GM23338 (cell line): ENCODE data around the gene NECTIN2. TPM values are rescaled to one million over a fixed set of nuclear protein-coding genes. Genes with fewer than 3 reads are reported as not detected.

Experiments
- ATAC-seq: fragments of 200-7000 bp; cut with Tn5 transposase; 3 replicates; pipeline ENCODE4 v1.9.1; 2020
- DNase-seq: peaks from one replicate; pipeline ENCODE4 v3.0.0-alpha.2; 2015; ENCODE audit warnings: low spot score
- H2AFZ ChIP-seq: fragments of 200-600 bp; sonication (generic); 2 replicates; pipeline ENCODE4 v1.8.0; 2016; ENCODE audit warnings: antibody characterized with exemption, mild to moderate bottlenecking, moderate library complexity
- H3F3A ChIP-seq: fragments of 200-600 bp; sonication (generic); replicated peaks from 2 replicates; pipeline ENCODE4 v1.8.0; 2017; ENCODE audit warnings: antibody characterized with exemption, mixed run types, low read depth
- H3K27ac ChIP-seq: fragments of 200-600 bp; sonication (generic); 2 replicates; pipeline ENCODE4 v1.6.1; 2016; ENCODE audit warnings: low read depth
- H3K27me3 ChIP-seq: fragments of 200-600 bp; sonication (generic); 2 replicates; pipeline ENCODE4 v1.8.0; 2016; ENCODE audit warnings: mild to moderate bottlenecking, mixed run types, moderate library complexity; ENCODE audit not compliant: insufficient read depth
- H3K36me3 ChIP-seq: fragments of 200-600 bp; sonication (generic); 2 replicates; pipeline ENCODE4 v1.8.0; 2016; ENCODE audit warnings: mild to moderate bottlenecking; ENCODE audit not compliant: insufficient read depth
- H3K4me1 ChIP-seq: fragments of 200-600 bp; sonication (generic); 2 replicates; pipeline ENCODE4 v1.8.0; 2016; ENCODE audit warnings: mild to moderate bottlenecking, moderate library complexity; ENCODE audit not compliant: insufficient read depth
- H3K4me2 ChIP-seq: fragments of 200-600 bp; sonication (generic); 2 replicates; pipeline ENCODE4 v1.7.1; 2017; ENCODE audit warnings: mixed run types
- H3K4me3 ChIP-seq: fragments of 200-600 bp; sonication (generic); 2 replicates; pipeline ENCODE4 v1.6.1; 2016; ENCODE audit warnings: mixed run types
- H3K79me2 ChIP-seq: fragments of 200-600 bp; sonication (generic); replicated peaks from 2 replicates; pipeline ENCODE4 v1.8.0; 2017; ENCODE audit warnings: mild to moderate bottlenecking; ENCODE audit not compliant: insufficient read depth
- H3K9me2 ChIP-seq: fragments of 200-600 bp; sonication (generic); 2 replicates; pipeline ENCODE4 v1.8.0; 2017; ENCODE audit not compliant: insufficient read depth
- H4K20me1 ChIP-seq: fragments of 200-600 bp; sonication (generic); replicated peaks from 2 replicates; pipeline ENCODE4 v1.8.0; 2017; ENCODE audit warnings: mild to moderate bottlenecking; ENCODE audit not compliant: insufficient read depth
- H3K27ac Mint-ChIP-seq: 2 replicates; pipeline ENCODE4 v1.8.0; 2020; ENCODE audit warnings: inconsistent platforms, mild to moderate bottlenecking, moderate library complexity, mixed read lengths
- H3K27me3 Mint-ChIP-seq: 3 replicates; pipeline ENCODE4 v1.8.0; 2022; ENCODE audit warnings: low read depth, mild to moderate bottlenecking, moderate library complexity, mixed read lengths, inconsistent platforms; ENCODE audit not compliant: insufficient read depth, poor library complexity
- H3K36me3 Mint-ChIP-seq: 3 replicates; pipeline ENCODE4 v1.8.0; 2021; ENCODE audit warnings: low read depth, mild to moderate bottlenecking, inconsistent platforms, moderate library complexity, mixed read lengths
- H3K4me1 Mint-ChIP-seq: 3 replicates; pipeline ENCODE4 v1.8.0; 2020; ENCODE audit warnings: mild to moderate bottlenecking, inconsistent platforms, mixed read lengths
- H3K4me3 Mint-ChIP-seq: 3 replicates; pipeline ENCODE4 v1.8.0; 2021; ENCODE audit warnings: moderate library complexity, mild to moderate bottlenecking, inconsistent platforms, mixed read lengths
- H3K9me3 Mint-ChIP-seq: 3 replicates; pipeline ENCODE4 v1.8.0; 2020; ENCODE audit warnings: moderate library complexity, mild to moderate bottlenecking, inconsistent platforms, mixed read lengths
- CREB1 ChIP-seq: fragments of 250-450 bp; sonication (Bioruptor Pico); IDR thresholded peaks from 2 replicates; pipeline ENCODE4 v1.5.0; 2020; ENCODE audit warnings: low read depth, mild to moderate bottlenecking, moderate library complexity
- EZH2 ChIP-seq: fragments of 200-600 bp; sonication (generic); IDR thresholded peaks from one replicate; pipeline ENCODE4 v1.8.0; 2017; ENCODE audit warnings: antibody characterized with exemption, mild to moderate bottlenecking, low read depth; ENCODE audit not compliant: unreplicated experiment
- EZH2phosphoT487 ChIP-seq: fragments of 200-600 bp; sonication (generic); IDR thresholded peaks from one replicate; pipeline ENCODE4 v1.8.1; 2018; ENCODE audit warnings: antibody characterized with exemption; ENCODE audit not compliant: unreplicated experiment
- JUNB ChIP-seq: IDR thresholded peaks from one replicate; pipeline ENCODE4 v1.6.1; 2016; ENCODE audit warnings: antibody characterized with exemption; ENCODE audit not compliant: unreplicated experiment
- NANOG ChIP-seq: IDR thresholded peaks from 2 replicates; pipeline ENCODE4 v1.6.1; 2016; ENCODE audit warnings: antibody characterized with exemption, borderline replicate concordance
- POLR2AphosphoS5 ChIP-seq: IDR thresholded peaks from 2 replicates; pipeline ENCODE4 v1.6.1; 2016; ENCODE audit warnings: antibody characterized with exemption, low read depth
- STAT1 ChIP-seq: IDR thresholded peaks from one replicate; pipeline ENCODE4 v1.6.1; 2016; ENCODE audit warnings: antibody characterized with exemption; ENCODE audit not compliant: unreplicated experiment
- ZNF114 ChIP-seq: fragments of 250-450 bp; sonication (Bioruptor Pico); IDR thresholded peaks from 2 replicates; pipeline ENCODE4 v1.5.0; 2020; ENCODE audit warnings: mild to moderate bottlenecking, moderate library complexity
- ZNF331 ChIP-seq: fragments of 250-450 bp; sonication (Bioruptor Pico); IDR thresholded peaks from 2 replicates; pipeline ENCODE4 v1.5.0; 2020; ENCODE audit warnings: low read depth, mild to moderate bottlenecking, moderate library complexity
- ZNF462 ChIP-seq: fragments of 250-450 bp; sonication (Bioruptor Pico); IDR thresholded peaks from 2 replicates; pipeline ENCODE4 v1.5.0; 2020; ENCODE audit warnings: mild to moderate bottlenecking, moderate library complexity
- polyA plus RNA-seq: library from polyadenylated mRNA; unstranded; fragments of >200 nt; fragmentation: Nextera tagmentation; extraction: Ambion mirVana; gene quantifications from 2 replicates; pipeline ENCODE4 v1.2.1, GENCODE V29; 2016
- total RNA-seq: library from RNA; depleted of rRNA; stranded (reverse); fragments of >200 nt; shearing (Covaris generic); gene quantifications from 2 replicates; pipeline ENCODE4 v1.2.3, GENCODE V29; 2014
- TF ChIP-seq, protein P1 (sequence below): IDR thresholded peaks from 2 replicates; pipeline ENCODE4 v1.6.1; 2016; ENCODE audit warnings: antibody characterized with exemption
- TF ChIP-seq, protein P2 (sequence below): IDR thresholded peaks from one replicate; pipeline ENCODE4 v1.6.1; 2018; ENCODE audit warnings: antibody characterized with exemption; ENCODE audit not compliant: unreplicated experiment
- TF ChIP-seq, protein P3 (sequence below), 2 experiments: fragments of 200-600 bp in 1 of 2; sonication (generic) in 1 of 2; conservative IDR thresholded peaks; 2 replicates each; pipeline versions ENCODE4 v1.5.1 to v1.6.1; 2016 to 2017; ENCODE audit warnings: antibody characterized with exemption in 2 of 2, low read depth in 2 of 2, mild to moderate bottlenecking in 2 of 2, moderate library complexity in 1 of 2

Gene NECTIN2
- total and polyA plus RNA-seq, 2 experiments from 2014 or later: 109 to 230 TPM

- no peaks in the 10 kb centered on the region for H3K4me1 Mint-ChIP-seq
- TF ChIP-seq JUNB (no peak), EZH2 (no peak), ZNF462 (CRISPR knock-in tag) (no peak), ZNF114 (CRISPR knock-in tag) (no peak), CREB1 (CRISPR knock-in tag) (no peak), ZNF331 (CRISPR knock-in tag) (no peak), POLR2AphosphoS5 (no peak), EZH2phosphoT487 (no peak), NANOG (no peak), STAT1 (no peak)
- TF ChIP-seq, protein P1, sequence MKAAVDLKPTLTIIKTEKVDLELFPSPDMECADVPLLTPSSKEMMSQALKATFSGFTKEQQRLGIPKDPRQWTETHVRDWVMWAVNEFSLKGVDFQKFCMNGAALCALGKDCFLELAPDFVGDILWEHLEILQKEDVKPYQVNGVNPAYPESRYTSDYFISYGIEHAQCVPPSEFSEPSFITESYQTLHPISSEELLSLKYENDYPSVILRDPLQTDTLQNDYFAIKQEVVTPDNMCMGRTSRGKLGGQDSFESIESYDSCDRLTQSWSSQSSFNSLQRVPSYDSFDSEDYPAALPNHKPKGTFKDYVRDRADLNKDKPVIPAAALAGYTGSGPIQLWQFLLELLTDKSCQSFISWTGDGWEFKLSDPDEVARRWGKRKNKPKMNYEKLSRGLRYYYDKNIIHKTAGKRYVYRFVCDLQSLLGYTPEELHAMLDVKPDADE: no peak
- TF ChIP-seq, protein P2, sequence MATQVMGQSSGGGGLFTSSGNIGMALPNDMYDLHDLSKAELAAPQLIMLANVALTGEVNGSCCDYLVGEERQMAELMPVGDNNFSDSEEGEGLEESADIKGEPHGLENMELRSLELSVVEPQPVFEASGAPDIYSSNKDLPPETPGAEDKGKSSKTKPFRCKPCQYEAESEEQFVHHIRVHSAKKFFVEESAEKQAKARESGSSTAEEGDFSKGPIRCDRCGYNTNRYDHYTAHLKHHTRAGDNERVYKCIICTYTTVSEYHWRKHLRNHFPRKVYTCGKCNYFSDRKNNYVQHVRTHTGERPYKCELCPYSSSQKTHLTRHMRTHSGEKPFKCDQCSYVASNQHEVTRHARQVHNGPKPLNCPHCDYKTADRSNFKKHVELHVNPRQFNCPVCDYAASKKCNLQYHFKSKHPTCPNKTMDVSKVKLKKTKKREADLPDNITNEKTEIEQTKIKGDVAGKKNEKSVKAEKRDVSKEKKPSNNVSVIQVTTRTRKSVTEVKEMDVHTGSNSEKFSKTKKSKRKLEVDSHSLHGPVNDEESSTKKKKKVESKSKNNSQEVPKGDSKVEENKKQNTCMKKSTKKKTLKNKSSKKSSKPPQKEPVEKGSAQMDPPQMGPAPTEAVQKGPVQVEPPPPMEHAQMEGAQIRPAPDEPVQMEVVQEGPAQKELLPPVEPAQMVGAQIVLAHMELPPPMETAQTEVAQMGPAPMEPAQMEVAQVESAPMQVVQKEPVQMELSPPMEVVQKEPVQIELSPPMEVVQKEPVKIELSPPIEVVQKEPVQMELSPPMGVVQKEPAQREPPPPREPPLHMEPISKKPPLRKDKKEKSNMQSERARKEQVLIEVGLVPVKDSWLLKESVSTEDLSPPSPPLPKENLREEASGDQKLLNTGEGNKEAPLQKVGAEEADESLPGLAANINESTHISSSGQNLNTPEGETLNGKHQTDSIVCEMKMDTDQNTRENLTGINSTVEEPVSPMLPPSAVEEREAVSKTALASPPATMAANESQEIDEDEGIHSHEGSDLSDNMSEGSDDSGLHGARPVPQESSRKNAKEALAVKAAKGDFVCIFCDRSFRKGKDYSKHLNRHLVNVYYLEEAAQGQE: no peak
- TF ChIP-seq, protein P3, sequence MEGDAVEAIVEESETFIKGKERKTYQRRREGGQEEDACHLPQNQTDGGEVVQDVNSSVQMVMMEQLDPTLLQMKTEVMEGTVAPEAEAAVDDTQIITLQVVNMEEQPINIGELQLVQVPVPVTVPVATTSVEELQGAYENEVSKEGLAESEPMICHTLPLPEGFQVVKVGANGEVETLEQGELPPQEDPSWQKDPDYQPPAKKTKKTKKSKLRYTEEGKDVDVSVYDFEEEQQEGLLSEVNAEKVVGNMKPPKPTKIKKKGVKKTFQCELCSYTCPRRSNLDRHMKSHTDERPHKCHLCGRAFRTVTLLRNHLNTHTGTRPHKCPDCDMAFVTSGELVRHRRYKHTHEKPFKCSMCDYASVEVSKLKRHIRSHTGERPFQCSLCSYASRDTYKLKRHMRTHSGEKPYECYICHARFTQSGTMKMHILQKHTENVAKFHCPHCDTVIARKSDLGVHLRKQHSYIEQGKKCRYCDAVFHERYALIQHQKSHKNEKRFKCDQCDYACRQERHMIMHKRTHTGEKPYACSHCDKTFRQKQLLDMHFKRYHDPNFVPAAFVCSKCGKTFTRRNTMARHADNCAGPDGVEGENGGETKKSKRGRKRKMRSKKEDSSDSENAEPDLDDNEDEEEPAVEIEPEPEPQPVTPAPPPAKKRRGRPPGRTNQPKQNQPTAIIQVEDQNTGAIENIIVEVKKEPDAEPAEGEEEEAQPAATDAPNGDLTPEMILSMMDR (conservative IDR thresholded peaks at IDR 0.05; ENCODE audit: low read depth in 2 of 2): no peak
- no peaks in the 10 kb centered on the region; the same call in 2 of the 3 replicates for H3K9me3 Mint-ChIP-seq
- H3K4me2 ChIP-seq: no peak overlapping the region
- H3K36me3 Mint-ChIP-seq: peaks cover 66% of the 10 kb centered on the region
- ATAC-seq (no peak), DNase-seq (no peak)
- no peak overlapping the region for H2AFZ ChIP-seq
- peaks cover 35% of the 10 kb centered on the region for H4K20me1 ChIP-seq
- no peaks in the 10 kb centered on the region for H3K9me2 ChIP-seq
- 0 out of 2 replicates have a peak, but pooled peaks cover 2% of the 10 kb centered on the region for H3F3A ChIP-seq
- peaks cover 33% of the 10 kb centered on the region for H3K79me2 ChIP-seq
- 0 out of 2 replicates have a peak overlapping the region, but pooled peaks have one; percentile 68 for H3K27ac Mint-ChIP-seq
- no peak overlapping the region for H3K27ac ChIP-seq
- no peak overlapping the region for H3K4me3 ChIP-seq
- peaks cover 20% of the 10 kb centered on the region for H3K36me3 ChIP-seq
- peaks cover 7% of the 10 kb centered on the region for H3K27me3 Mint-ChIP-seq
- no peaks in the 10 kb centered on the region for H3K27me3 ChIP-seq
- H3K4me3 Mint-ChIP-seq: no peak overlapping the region; the same call in 2 of the 3 replicates
- H3K4me1 ChIP-seq: no peaks in the 10 kb centered on the region
Measured at GRCh38 chr19:44865196-44865767, 19.2 kb downstream of the NECTIN2 start.
